K562 (cell line): ENCODE measurements around the gene ABHD12. TPM values are rescaled to one million over a fixed set of nuclear protein-coding genes. Genes with fewer than 3 reads are reported as not detected.

Experiments used
- ATAC-seq: fragments of 200-7000 bp; cut with Tn5 transposase; 3 replicates; pipeline ENCODE4 v1.9.1; 2020; ENCODE audit warnings: moderate library complexity
- BruUV-seq: library from RNA; stranded (reverse); fragments of 400-500 nt; replicated peaks from 2 replicates; lab custom pipeline; 2021; lab: Mats Ljungman, UMichigan
- CTCF ChIA-PET: fragments of 300-600 bp; formaldehyde crosslinking; extraction: SDS; loops from one replicate; lab custom pipeline; 2021; ENCODE audit warnings: low intra/inter-chr PET ratio; lab: Yijun Ruan, JAX
- POLR2A ChIA-PET: fragments of 300-600, 350-650 bp; sonication (Branson Sonifier 250); formaldehyde crosslinking; extraction: SDS; loops from one replicate; lab custom pipeline; 2021; ENCODE audit warnings: antibody characterized with exemption, inconsistent platforms; lab: Yijun Ruan, JAX
- DNase-seq, 4 experiments: peaks; one replicate each; pipeline versions ENCODE4 v3.0.0 to v3.0.0-alpha.2; 2011 to 2018; ENCODE audit warnings: low spot score in 3 of 4, mixed read lengths in 3 of 4; ENCODE audit errors: extremely low read depth in 1 of 4
- FAIRE-seq: peaks from 2 replicates; lab custom pipeline; 2011; peaks lifted over from hg19 to GRCh38; lab: Jason Lieb, UNC
- H2AFZ ChIP-seq: 2 replicates; pipeline ENCODE4 v1.6.0; 2011; ENCODE audit warnings: low read depth, low read length, control low read depth, inconsistent platforms
- H3K27ac ChIP-seq: fragments of 200-600 bp; 3 replicates; pipeline ENCODE4 v1.8.0; 2011; ENCODE audit warnings: low read depth, mild to moderate bottlenecking, control low read depth, inconsistent platforms, low read length, moderate library complexity, mixed read lengths; ENCODE audit errors: extremely low read depth
- H3K27me3 ChIP-seq, 2 experiments: fragments of 300-600 bp in 1 of 2; 2 replicates in 1 of 2; 3 replicates in 1 of 2; pipeline versions ENCODE4 v1.6.0 to v1.8.0; 2011; ENCODE audit warnings: inconsistent platforms in 2 of 2, low read length in 2 of 2, mild to moderate bottlenecking in 1 of 2, mixed read lengths in 1 of 2, moderate library complexity in 1 of 2; ENCODE audit not compliant: control insufficient read depth in 2 of 2, insufficient read depth in 2 of 2
- H3K36me3 ChIP-seq: fragments of 300-600 bp; 3 replicates; pipeline ENCODE4 v1.8.0; 2011; ENCODE audit warnings: mild to moderate bottlenecking, low read length, inconsistent platforms; ENCODE audit not compliant: control insufficient read depth, insufficient read depth
- H3K4me1 ChIP-seq, 2 experiments: fragments of 200-600 bp in 1 of 2; replicated peaks in 1 of 2; 2 replicates in 1 of 2; 3 replicates in 1 of 2; pipeline versions ENCODE4 v1.5.1 to v1.8.0; 2011; ENCODE audit warnings: inconsistent platforms in 2 of 2, low read length in 2 of 2, mild to moderate bottlenecking in 1 of 2, mixed read lengths in 1 of 2, moderate library complexity in 1 of 2; ENCODE audit not compliant: control insufficient read depth in 2 of 2, insufficient read depth in 2 of 2
- H3K4me2 ChIP-seq: 2 replicates; pipeline ENCODE4 v1.6.1; 2011; ENCODE audit warnings: low read length, control low read depth, inconsistent platforms, mixed read lengths; ENCODE audit not compliant: insufficient read depth
- H3K4me3 ChIP-seq: fragments of 200-600 bp; sonication (generic), shearing (Covaris generic); 2 replicates; pipeline ENCODE4 v1.5.1; 2016; ENCODE audit warnings: control low read depth, inconsistent platforms
- H3K79me2 ChIP-seq: fragments of 200-600 bp; 3 replicates; pipeline ENCODE4 v1.8.0; 2011; ENCODE audit warnings: low read length, inconsistent platforms; ENCODE audit not compliant: control insufficient read depth, insufficient read depth
- H3K9ac ChIP-seq, 2 experiments: 2 replicates each; pipeline versions ENCODE4 v1.6.0 to v1.6.1; 2011; ENCODE audit warnings: low read depth in 2 of 2, low read length in 2 of 2, control low read depth in 1 of 2, inconsistent platforms in 1 of 2, mild to moderate bottlenecking in 1 of 2, mixed read lengths in 1 of 2; ENCODE audit not compliant: insufficient read depth in 1 of 2
- H3K9me1 ChIP-seq: one replicate; pipeline ENCODE4 v1.6.0; 2011; ENCODE audit warnings: inconsistent platforms, mild to moderate bottlenecking, low read length, moderate library complexity; ENCODE audit not compliant: control insufficient read depth, insufficient read depth
- H3K9me3 ChIP-seq: replicated peaks from 2 replicates; pipeline ENCODE4 v1.5.1; 2011; ENCODE audit warnings: low read depth, low read length, inconsistent platforms; ENCODE audit not compliant: control insufficient read depth, insufficient read depth
- H4K20me1 ChIP-seq: replicated peaks from 2 replicates; pipeline ENCODE4 v1.6.1; 2011; ENCODE audit warnings: low read length, inconsistent platforms, mixed read lengths; ENCODE audit not compliant: control insufficient read depth, insufficient read depth
- BDP1 ChIP-seq: IDR thresholded peaks from 3 replicates; pipeline ENCODE4 v1.6.1; 2011; ENCODE audit not compliant: insufficient read length, insufficient read depth
- COPS2 ChIP-seq: fragments of 450-650 bp; conservative IDR thresholded peaks from 2 replicates; pipeline ENCODE4 v1.6.1; 2016; ENCODE audit warnings: mild to moderate bottlenecking, moderate library complexity
- MAFK ChIP-seq: IDR thresholded peaks from 2 replicates; pipeline ENCODE4 v1.6.1; 2011; ENCODE audit warnings: low read length, improper control_type of control experiment
- POLR2G ChIP-seq: fragments of 200-400 bp; formaldehyde crosslinking; IDR thresholded peaks from 2 replicates; pipeline ENCODE4 v1.6.1; 2017; ENCODE audit warnings: low read depth, mild to moderate bottlenecking, antibody characterized with exemption, low read length, moderate library complexity
- RBM17 ChIP-seq: fragments of 200-400 bp; formaldehyde crosslinking; IDR thresholded peaks from 2 replicates; pipeline ENCODE4 v1.6.1; 2017; ENCODE audit warnings: low read depth, mild to moderate bottlenecking, low read length, borderline replicate concordance
- ZNF174 ChIP-seq: fragments of 250-450 bp; sonication (Bioruptor Pico); IDR thresholded peaks from 2 replicates; pipeline ENCODE4 v1.4.0; 2020; ENCODE audit warnings: mild to moderate bottlenecking
- ZNF197 ChIP-seq: fragments of 200-800 bp; sonication (Bioruptor generic); IDR thresholded peaks from 2 replicates; pipeline ENCODE4 v1.6.1; 2016; ENCODE audit warnings: low read depth, missing genetic modification characterization, missing compliant biosample characterization
- WGBS: fragments of 100-300 bp; shearing (Covaris generic); methylation state at CpG from one replicate; pipeline ENCODE4 v1.1.6; 2016; ENCODE audit warnings: low coverage, mixed read lengths; ENCODE audit not compliant: insufficient coverage; ENCODE audit errors: missing lambda C conversion rate; 5-methylcytosine and 5-hydroxymethylcytosine counted together
- in situ Hi-C: fragments of 300-500 bp; cut with MboI; formaldehyde crosslinking; loops from 4 replicates; pipeline ENCODE4 v1.15.0; 2018; ENCODE audit warnings: inconsistent platforms, mixed read lengths
- intact Hi-C: fragments of 100-400 bp; cut with micrococcal nuclease; formaldehyde crosslinking; loops from 2 replicates; pipeline ENCODE4 v1.14.2; 2022
- polyA plus RNA-seq, 8 experiments: library from polyadenylated mRNA; depleted of rRNA in 4 of 8; stranded (reverse) in 5 of 8; unstranded in 3 of 8; fragments of >200 nt; fragmentation: Nextera tagmentation in 2 of 8; fragmentation: Illumina TruSeq in 1 of 8; extraction: Ambion mirVana in 2 of 8; extraction: Trizol in 1 of 8; gene quantifications; 2 replicates each; pipeline versions ENCODE4 v1.2.1 to v1.2.3, GENCODE V29; 2011 to 2014; ENCODE audit warnings: inconsistent platforms in 1 of 8, missing spikeins in 1 of 8
- total RNA-seq, 7 experiments: library from RNA; depleted of rRNA in 6 of 7; stranded (reverse); fragments of >200 nt in 6 of 7; fragmentation: Illumina TruSeq in 2 of 7; extraction: Trizol in 2 of 7; gene quantifications; 2 replicates each; pipeline versions ENCODE4 v1.2.1 to v1.2.3, GENCODE V29; 2011 to 2021; ENCODE audit warnings: low replicate concordance in 1 of 7

The ABHD12 gene
- total and polyA plus RNA-seq, 9 of the 15 experiments (the other 6 are each of a cell fraction or from before 2014, with no cell fraction given) = 0.65 to 15.6 (median 9.1) TPM

DNA sequence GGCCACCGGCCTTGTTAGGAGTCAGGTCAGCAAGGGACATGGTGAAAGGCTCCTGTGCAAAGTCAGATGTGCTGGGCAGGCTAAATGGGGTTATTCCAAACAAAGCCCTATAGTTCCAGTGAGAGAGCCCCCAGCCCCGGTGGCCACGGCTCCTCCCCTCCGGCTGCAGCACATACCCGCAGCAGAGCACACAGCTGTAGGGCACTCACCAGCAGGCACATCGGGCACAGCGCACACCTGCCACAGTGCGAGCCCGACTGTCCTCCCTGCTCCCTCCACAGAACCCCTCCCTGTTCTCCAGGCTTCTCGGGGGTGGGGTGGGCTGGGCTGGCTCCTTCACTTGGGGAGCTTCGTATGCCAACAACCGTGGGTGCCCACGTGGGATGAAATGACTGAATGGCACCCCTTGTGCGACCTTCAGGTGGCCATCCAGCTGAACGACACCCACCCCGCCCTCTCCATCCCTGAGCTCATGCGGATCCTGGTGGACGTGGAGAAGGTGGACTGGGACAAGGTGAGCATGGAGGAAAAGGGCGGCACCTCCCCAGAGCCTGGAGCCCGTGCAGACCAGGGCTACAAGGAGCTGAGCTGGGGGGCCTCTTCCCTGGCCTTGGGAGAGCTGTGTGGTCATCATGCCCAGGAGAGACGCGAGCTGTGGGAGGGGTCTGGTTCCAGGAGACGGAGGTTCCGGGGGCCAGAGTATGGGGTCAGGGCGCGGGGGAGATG, 111.8 kb downstream of the ABHD12 start:
- H3K4me3 ChIP-seq = no peak overlapping the region
- intact Hi-C loops (no loop called here), in situ Hi-C loops (no loop called here)
- H3K4me1 ChIP-seq = no peaks in the 10 kb centered on the region
- no peaks in the 10 kb centered on the region for H4K20me1 ChIP-seq
- TF ChIP-seq POLR2G = peak; percentile 27; the same call in 1 of the 2 replicates
- no peak for TF ChIP-seq MAFK
- CTCF ChIA-PET = no interaction called here
- DNase-seq (no peak), ATAC-seq (no peak), FAIRE-seq (no peak)
- H3K4me2 ChIP-seq = no peak overlapping the region
- POLR2A ChIA-PET = no interaction called here
- BruUV-seq = no TSS peak
- no peaks in the 10 kb centered on the region for H3K27me3 ChIP-seq
- WGBS = 92% methylated on average over 7 of the region's 26 CpGs
- no peaks in the 10 kb centered on the region for H3K9me3 ChIP-seq
- H3K79me2 ChIP-seq = no peaks in the 10 kb centered on the region
- H3K27ac ChIP-seq = no peak overlapping the region
- H2AFZ ChIP-seq = no peak overlapping the region
- H3K9ac ChIP-seq = no peak overlapping the region
- H3K9me1 ChIP-seq = no peaks in the 10 kb centered on the region
- H3K36me3 ChIP-seq = peaks cover 2% of the 10 kb centered on the region; the same call in 1 of the 3 replicates

DNA sequence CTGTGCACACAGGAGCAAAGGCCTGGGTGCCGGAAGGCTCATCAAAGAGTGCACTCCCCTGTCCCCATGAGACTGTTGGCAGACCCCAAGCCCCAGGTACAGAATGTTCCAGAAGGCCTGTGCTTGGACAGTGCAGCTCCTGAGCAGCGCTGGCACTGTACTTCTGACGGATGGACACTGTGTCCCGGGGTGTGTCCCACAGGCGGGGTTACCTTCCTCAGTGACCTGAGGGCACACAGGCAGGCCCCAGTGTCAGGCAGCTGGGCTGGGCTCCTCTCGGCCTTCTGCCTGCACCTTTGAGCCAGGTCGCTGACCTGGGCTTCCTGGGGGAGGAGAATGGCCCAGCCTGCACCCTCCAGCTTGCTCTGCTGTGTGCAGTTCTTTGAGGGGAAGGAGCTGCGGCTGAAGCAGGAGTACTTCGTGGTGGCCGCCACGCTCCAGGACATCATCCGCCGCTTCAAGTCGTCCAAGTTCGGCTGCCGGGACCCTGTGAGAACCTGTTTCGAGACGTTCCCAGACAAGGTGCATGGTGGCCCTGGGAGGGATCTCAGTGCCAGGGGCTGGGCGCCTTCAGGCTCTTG, 112.6 kb downstream of the ABHD12 start:
- Histone ChIP-seq H3K4me2 (no peak overlapping the region), H3K27me3 (no peaks in the 10 kb centered on the region), H3K4me1 (no peaks in the 10 kb centered on the region), H3K9me1 (no peaks in the 10 kb centered on the region), H3K9me3 (no peaks in the 10 kb centered on the region), H4K20me1 (no peaks in the 10 kb centered on the region), H3K36me3 (peaks cover 2% of the 10 kb centered on the region; the same call in 1 of the 3 replicates), H3K79me2 (no peaks in the 10 kb centered on the region), H3K4me3 (no peak overlapping the region), H3K27ac (no peak overlapping the region), H2AFZ (no peak overlapping the region), H3K9ac (no peak overlapping the region)
- no peak for ATAC-seq
- in situ Hi-C loops (no loop called here), intact Hi-C loops (no loop called here)
- 90% methylated on average over 18 of the region's 19 CpGs for WGBS
- DNase-seq = no peak
- POLR2A ChIA-PET = interaction anchor here (0.5 to 0.9 kb wide), 2 partner anchors 22 to 209 kb away, joined by 3 to 5 read pairs; no protein-coding TSS in a partner anchor
- FAIRE-seq = no peak
- no TSS peak for BruUV-seq
- TF ChIP-seq COPS2 (no peak), ZNF174 (CRISPR knock-in tag) (no peak), BDP1 (no peak), RBM17 (no peak), ZNF197 (CRISPR knock-in tag) (no peak)
- CTCF ChIA-PET = no interaction called here
